HG03460 (cell line): ENCODE data around the gene TMEM154.
A peak's percentile ranks its signal among the peaks of the same experiment; 100 is the strongest.

Source experiments
- ATAC-seq: cut with Tn5 transposase; IDR thresholded peaks from one replicate; pipeline ENCODE4 v1.9.1; 2021; ENCODE audit not compliant: unreplicated experiment

Gene TMEM154, protein sequence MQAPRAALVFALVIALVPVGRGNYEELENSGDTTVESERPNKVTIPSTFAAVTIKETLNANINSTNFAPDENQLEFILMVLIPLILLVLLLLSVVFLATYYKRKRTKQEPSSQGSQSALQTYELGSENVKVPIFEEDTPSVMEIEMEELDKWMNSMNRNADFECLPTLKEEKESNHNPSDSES

DNA sequence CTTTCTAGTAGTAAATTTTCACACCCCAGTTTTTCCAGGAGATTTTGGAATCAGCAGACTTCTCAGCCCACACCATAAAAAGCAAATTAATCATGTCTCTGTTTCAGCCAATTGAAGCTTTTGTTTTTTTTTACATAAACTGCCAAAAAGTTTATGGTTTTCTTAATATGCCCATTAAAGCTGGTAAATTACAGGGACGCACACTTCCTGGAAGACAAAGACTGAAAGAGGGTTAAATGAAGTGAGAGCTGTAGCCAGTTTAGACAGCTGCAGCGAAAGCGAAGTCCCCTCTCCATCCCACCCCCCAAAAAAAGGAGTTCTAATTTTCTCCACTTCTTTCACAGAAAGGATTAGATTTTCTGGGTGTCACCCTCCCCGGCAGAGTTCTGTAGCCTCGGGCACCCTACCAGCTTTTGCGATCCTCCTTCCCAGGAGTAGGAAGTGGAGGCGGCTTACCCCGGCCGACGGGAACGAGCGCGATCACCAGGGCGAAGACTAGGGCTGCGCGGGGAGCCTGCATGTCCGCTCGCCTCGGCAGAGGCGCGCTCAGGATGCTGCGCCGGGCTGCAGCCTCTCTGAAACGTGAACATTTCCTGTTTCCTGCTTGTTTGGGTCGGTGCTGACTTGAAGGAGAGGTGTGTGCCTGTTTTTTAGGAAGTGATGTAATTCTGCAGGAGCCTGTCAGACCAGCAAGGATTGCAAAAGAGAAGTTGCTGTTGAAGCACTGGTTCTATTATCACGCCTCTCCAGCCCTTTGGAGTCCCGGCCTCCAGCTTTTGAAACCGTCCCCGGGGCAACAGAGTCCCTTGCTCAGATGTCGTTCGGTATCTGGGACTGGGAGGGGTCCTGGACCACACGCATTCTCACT is at the start of gene TMEM154:
Gene TMEM154 (minus strand): TSS at position 584 of the 868 bp plus-strand sequence. CDS start 64 bp downstream, at position 520.
- peak; percentile 70 for ATAC-seq

GRCh38 chr4:152729466-152729865 is 49.7 kb upstream of the TMEM154 start:
- no peak for ATAC-seq

DNA sequence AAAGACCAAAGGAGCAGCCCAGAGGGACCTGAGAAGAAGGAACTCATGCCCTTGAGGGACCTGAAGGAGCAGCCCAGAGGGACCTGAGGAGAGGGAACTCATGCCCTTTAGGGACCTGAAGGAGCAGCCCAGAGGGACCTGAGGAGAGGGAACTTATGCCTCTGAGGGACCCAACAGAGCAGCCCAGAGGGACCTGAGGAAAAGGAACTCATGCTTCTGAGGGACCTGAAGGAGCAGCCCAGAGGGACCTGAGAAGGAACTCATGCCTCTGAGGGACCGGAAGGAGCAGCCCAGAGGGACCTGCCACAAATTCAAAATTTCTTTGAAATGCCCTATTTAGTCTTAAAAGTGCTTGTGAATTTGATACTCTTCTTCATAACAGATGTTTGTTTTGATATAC is 48.5 kb upstream of the TMEM154 start:
- ATAC-seq: no peak

- no peak for ATAC-seq
Measured at GRCh38 chr4:152727784-152728183, 48.0 kb upstream of the TMEM154 start.

DNA sequence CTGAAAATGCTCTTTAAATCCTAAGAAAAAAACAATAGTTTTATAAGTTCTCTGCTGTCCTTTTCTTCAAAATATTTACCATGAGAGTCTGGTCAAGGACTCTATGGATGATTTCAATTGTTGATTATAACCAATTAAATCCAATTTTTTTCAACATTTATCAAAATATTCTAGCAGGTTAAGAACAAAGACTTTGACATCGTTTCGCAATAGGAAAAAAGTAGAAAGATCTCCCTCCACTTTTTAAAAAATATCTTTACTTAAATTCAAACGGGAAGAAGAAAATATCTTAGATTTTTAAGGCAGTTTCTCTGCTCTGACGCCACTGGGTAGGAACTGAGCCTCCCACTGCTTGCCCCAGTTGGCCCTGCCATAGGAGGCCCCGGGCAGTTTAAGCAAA is 44.7 kb upstream of the TMEM154 start:
- no peak for ATAC-seq

- ATAC-seq: no peak
Measured at GRCh38 chr4:152723236-152723635, 43.4 kb upstream of the TMEM154 start.

- ATAC-seq: no peak
Measured at GRCh38 chr4:152719801-152720556, 40.2 kb upstream of the TMEM154 start.

DNA sequence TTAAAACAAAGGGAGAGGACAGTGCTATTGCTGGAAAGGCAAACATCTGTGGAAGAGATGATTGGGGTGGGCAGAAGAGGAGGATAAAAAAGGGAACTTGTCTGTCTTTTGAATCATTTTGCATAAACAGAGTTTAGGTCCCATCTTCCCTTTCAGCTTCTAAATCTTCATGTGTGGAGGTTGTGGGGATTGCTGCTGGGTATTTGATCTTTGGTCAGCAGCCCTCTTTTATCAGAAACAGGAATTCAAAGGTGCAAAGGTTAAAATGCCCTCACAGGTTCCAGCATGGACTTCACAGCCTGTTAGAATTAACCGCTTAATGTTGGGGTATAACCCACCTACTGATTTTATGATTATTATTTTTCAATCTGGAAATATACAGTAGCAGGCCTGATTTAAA is 39.5 kb upstream of the TMEM154 start:
- ATAC-seq: no peak

DNA sequence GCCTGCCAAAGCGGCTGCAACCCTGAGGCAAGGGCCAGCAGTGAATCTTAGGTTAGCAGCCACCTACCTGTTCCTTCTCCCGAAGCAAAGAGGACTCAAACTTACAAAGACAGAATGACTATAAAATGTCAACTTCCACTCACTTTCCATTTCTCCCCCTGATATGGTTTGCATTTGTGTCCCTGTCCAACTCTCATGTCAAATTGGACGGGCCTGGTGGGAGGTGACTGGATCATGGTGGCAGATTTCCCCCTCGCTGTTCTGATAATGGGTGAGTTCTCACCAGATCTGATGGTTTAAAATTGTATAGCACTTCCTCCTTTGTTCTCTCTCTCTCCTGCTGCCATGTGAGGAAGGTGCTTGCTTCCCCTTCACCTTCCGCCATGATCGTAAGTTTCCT is 35.3 kb upstream of the TMEM154 start:
- no peak for ATAC-seq

- no peak for ATAC-seq
Measured at GRCh38 chr4:152713951-152714705, 34.3 kb upstream of the TMEM154 start.

DNA sequence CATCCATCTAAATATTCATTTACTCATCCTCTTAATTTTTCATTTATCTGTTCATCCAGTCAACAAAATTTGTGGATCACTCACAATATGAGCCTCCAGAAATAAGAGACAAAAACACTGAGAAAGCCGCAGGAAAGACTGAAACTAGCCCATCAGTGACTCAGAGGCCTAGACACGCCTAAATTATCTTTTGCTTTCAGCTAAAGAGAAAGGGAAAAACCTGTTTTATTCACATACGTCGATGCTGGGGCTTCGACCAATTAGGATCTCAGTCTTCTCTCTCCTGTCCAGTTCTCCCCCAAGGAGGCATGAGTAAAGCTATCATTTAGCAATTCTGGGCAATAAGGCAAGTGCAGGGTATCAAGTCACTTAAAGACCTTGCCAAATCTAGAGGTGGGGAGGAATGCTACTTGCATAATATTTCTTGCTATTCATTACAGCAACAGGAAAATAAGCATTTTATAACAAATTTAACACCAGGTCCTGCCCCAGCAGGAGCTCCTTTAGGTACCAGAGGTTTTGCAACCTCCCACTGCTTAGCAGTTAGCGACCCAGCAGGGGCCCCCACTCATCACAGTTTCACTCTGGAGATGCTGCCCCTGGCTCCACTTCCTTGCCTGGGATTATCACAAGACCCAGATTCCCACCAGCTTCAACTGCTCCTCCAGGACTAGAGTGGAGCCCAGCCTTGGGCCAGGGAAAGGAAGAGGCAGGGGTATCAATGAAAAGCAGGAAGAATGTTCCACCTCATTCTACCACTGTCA is 30.1 kb upstream of the TMEM154 start:
- ATAC-seq: no peak

DNA sequence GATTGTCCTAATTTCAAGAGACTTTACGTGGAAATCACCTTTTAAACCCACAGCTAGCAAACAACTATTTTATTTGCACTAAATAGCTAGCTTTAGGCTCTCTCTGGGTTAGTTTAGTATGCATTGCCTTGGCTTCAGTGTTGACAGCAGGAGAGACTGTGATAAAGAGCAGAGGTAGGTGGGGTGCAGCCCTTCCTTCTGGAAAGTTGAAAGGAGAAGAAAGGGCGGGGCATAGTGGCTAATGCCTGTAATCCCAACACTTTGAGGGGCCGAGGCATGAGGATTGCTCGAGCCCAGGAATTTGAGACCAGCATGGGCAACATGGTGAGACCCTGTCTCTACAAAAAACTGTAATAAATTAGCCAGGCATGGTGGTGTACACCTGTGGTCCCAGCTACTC is 29.0 kb upstream of the TMEM154 start:
- no peak for ATAC-seq

GRCh38 chr4:152708361-152708760 is 28.6 kb upstream of the TMEM154 start:
- no peak for ATAC-seq

- no peak for ATAC-seq
Measured at GRCh38 chr4:152707632-152708031, 27.8 kb upstream of the TMEM154 start.

DNA sequence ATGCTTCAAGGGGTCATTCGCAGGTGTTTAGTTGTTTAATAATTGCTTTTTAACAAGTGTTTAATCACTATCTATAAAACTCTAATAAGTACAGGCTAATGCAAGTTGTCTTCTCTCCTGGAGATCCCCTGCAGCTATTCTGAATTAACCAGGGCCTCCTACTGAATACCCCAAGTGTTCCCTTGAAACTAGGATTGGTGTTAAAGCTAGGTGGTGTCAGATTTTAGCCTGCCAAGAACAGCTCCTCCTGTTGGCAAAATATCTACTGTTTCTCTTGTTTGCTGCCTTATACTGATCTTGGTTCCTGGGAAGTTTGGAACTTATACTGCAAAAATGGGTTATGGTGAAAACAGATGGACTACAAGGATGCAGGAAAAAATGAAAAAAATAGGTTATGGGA is 26.1 kb upstream of the TMEM154 start:
- ATAC-seq: no peak

- no peak for ATAC-seq
Measured at GRCh38 chr4:152704788-152705187, 25.0 kb upstream of the TMEM154 start.

DNA sequence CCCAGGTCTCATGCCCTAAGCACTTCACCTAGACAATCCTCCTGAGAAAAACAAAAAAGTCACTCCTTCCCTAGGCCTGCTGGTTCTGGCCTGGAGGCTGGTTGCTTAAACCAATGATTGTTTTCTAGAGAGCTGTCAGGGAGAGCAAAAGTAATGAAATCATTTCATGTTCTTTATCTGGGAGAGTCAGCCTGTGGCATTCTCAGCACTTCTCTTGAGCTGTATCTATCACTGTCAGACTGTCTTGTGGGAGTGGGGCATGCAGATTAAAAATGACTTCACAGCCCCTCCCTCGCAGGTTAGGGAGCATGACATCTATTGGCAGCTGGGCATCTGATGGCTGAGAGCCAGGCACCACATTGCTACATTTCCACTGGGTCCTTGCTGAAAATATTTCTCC is 20.4 kb upstream of the TMEM154 start:
- ATAC-seq: no peak

DNA sequence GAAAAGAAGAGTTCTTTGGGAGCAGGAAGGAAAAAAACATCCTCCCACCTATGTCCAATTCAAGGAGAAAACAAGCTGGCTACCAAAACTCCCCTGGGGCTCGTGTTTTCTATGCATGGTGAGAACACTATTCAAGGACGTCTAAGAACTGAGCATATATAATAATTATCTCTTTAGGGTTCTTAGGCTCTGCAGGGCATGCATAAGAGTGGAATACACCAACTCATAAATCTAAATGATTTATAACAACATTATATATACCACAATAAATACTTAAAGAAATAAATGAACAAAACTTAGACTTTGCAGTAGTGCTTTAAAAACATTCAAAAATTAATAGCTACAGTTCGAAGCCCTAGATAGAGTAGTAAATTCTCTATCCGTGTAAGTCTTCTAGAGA is 19.5 kb upstream of the TMEM154 start:
- ATAC-seq: no peak

GRCh38 chr4:152698089-152698499 is 18.3 kb upstream of the TMEM154 start:
- ATAC-seq: no peak
